Lung (tissue), 12 donors: ENCODE data around the gene SLC36A4. TPM values are rescaled to one million over a fixed set of nuclear protein-coding genes. Genes with fewer than 3 reads are reported as not detected.

Source experiments
- ATAC-seq: fragments of 200-7000 bp; cut with Tn5 transposase; one replicate; pipeline ENCODE4 v1.9.1; 2020; ENCODE audit warnings: moderate number of reproducible peaks; ENCODE audit not compliant: insufficient read depth, low FRiP score
- DNase-seq, 3 donors: peaks; one replicate each; pipeline ENCODE4 v3.0.0-alpha.2; 2013 to 2017
- H3K27ac ChIP-seq, 2 donors: one replicate each; pipeline ENCODE4 v1.5.1; 2013; ENCODE audit warnings: mild to moderate bottlenecking in 2 of 2, moderate library complexity in 2 of 2, control low read depth in 1 of 2, inconsistent platforms in 1 of 2, low read depth in 1 of 2, low read length in 1 of 2
- H3K27me3 ChIP-seq, 3 donors: one replicate each; pipeline ENCODE4 v1.5.1; 2013; ENCODE audit warnings: low read length in 2 of 3; ENCODE audit not compliant: control insufficient read depth in 3 of 3, insufficient read depth in 3 of 3
- H3K36me3 ChIP-seq, 4 donors: one replicate each; pipeline ENCODE4 v1.5.1; 2013; ENCODE audit warnings: low read length in 4 of 4, mild to moderate bottlenecking in 1 of 4, moderate library complexity in 1 of 4; ENCODE audit not compliant: control insufficient read depth in 4 of 4, insufficient read depth in 4 of 4
- H3K4me1 ChIP-seq, 5 donors: one replicate each; pipeline ENCODE4 v1.5.1; 2013; ENCODE audit warnings: low read length in 5 of 5, mild to moderate bottlenecking in 2 of 5, moderate library complexity in 1 of 5; ENCODE audit not compliant: control insufficient read depth in 5 of 5, insufficient read depth in 5 of 5
- H3K4me3 ChIP-seq: one replicate; pipeline ENCODE4 v1.5.1; 2013; ENCODE audit warnings: mild to moderate bottlenecking, control low read depth, moderate library complexity
- H3K9ac ChIP-seq, 2 donors: one replicate each; pipeline ENCODE4 v1.5.1; 2013; ENCODE audit warnings: low read length in 2 of 2, control low read depth in 1 of 2; ENCODE audit not compliant: insufficient read depth in 1 of 2
- H3K9me3 ChIP-seq, 4 donors: one replicate each; pipeline ENCODE4 v1.5.1; 2013; ENCODE audit warnings: low read length in 3 of 4, mild to moderate bottlenecking in 1 of 4, moderate library complexity in 1 of 4; ENCODE audit not compliant: control insufficient read depth in 4 of 4, insufficient read depth in 3 of 4
- CTCF ChIP-seq: IDR thresholded peaks from 2 replicates; pipeline ENCODE4 v1.5.1; 2012; ENCODE audit warnings: mild to moderate bottlenecking; ENCODE audit errors: control extremely low read depth, extremely low read depth
- WGBS, 2 donors: extraction: QIAGEN DNeasy Blood & Tissue Kit; methylation state at CpG; one replicate each; pipeline ENCODE4 v1.1.7; 2013; 5-methylcytosine and 5-hydroxymethylcytosine counted together
- polyA plus RNA-seq, 2 donors: library from polyadenylated mRNA; stranded (reverse); fragments of 200-250 nt; gene quantifications; one replicate each; pipeline ENCODE4 v1.2.1, GENCODE V29; 2013
- total RNA-seq, 2 donors: library from RNA; depleted of rRNA in 1 of 2; stranded (reverse); fragments of >200 nt in 1 of 2; gene quantifications; one replicate each; pipeline ENCODE4 v1.2.1, GENCODE V29; 2014 to 2021
- donor health status: control.
- donor health status: control.
- donor health status: Bipolar disorder and iron deficiency.
- donor health status: healthy.
- donor health status: DM: yes; HTN: yes; CAD: no.

The SLC36A4 gene
- total and polyA plus RNA-seq, 4 donors, result 4.7 to 22.1 (median 17.0) TPM

- Histone ChIP-seq H3K27ac (no peak overlapping the region), H3K27me3 (no peaks in the 10 kb centered on the region), H3K9ac (no peak overlapping the region), H3K4me1 (peaks cover 0 to 9% (median 0%) of the 10 kb centered on the region in 5 donors), H3K4me3 (no peak overlapping the region), H3K9me3 (no peaks in the 10 kb centered on the region), H3K36me3 (no peaks in the 10 kb centered on the region)
- DNase-seq, result no peak
- TF ChIP-seq CTCF, result no peak
- ATAC-seq, result no peak
These were observed 79.5 kb downstream of the SLC36A4 start for GRCh38 chr11:93118276-93118675.

GRCh38 chr11:93117565-93117964 is 80.2 kb downstream of the SLC36A4 start:
- Histone ChIP-seq H3K4me3 (no peak overlapping the region), H3K9ac (no peak overlapping the region), H3K36me3 (no peaks in the 10 kb centered on the region), H3K27ac (no peak overlapping the region), H3K9me3 (no peaks in the 10 kb centered on the region), H3K27me3 (no peaks in the 10 kb centered on the region), H3K4me1 (peaks cover 0 to 9% (median 0%) of the 10 kb centered on the region in 5 donors)
- TF ChIP-seq CTCF, result no peak
- DNase-seq, result no peak
- ATAC-seq, result no peak
- WGBS, 2 donors, result 35 to 42% methylated on average over 6 of the region's 6 CpGs

- no peak overlapping the region for H3K9ac ChIP-seq
- H3K27ac ChIP-seq, result no peak overlapping the region
- H3K4me3 ChIP-seq, result no peak overlapping the region
- no peaks in the 10 kb centered on the region for H3K36me3 ChIP-seq
- WGBS, 2 donors, result 59 to 61% methylated on average over 6 of the region's 6 CpGs
- ATAC-seq (no peak), DNase-seq (peak in 1 of 3 donors; percentile 14)
- no peak for TF ChIP-seq CTCF
- no peaks in the 10 kb centered on the region for H3K9me3 ChIP-seq
- no peaks in the 10 kb centered on the region for H3K27me3 ChIP-seq
- peaks cover 0 to 9% (median 0%) of the 10 kb centered on the region in 5 donors for H3K4me1 ChIP-seq
These were observed 81.0 kb downstream of the SLC36A4 start for GRCh38 chr11:93116641-93117441.
